GM23338 (cell line): ENCODE results near the gene SLC41A3. TPM values are rescaled to one million over a fixed set of nuclear protein-coding genes. Genes with fewer than 3 reads are reported as not detected.

Source experiments
- ATAC-seq: fragments of 200-7000 bp; cut with Tn5 transposase; 3 replicates; pipeline ENCODE4 v1.9.1; 2020
- DNase-seq: peaks from one replicate; pipeline ENCODE4 v3.0.0-alpha.2; 2015; ENCODE audit warnings: low spot score
- H2AFZ ChIP-seq: fragments of 200-600 bp; sonication (generic); 2 replicates; pipeline ENCODE4 v1.8.0; 2016; ENCODE audit warnings: antibody characterized with exemption, mild to moderate bottlenecking, moderate library complexity
- H3F3A ChIP-seq: fragments of 200-600 bp; sonication (generic); replicated peaks from 2 replicates; pipeline ENCODE4 v1.8.0; 2017; ENCODE audit warnings: antibody characterized with exemption, mixed run types, low read depth
- H3K27ac ChIP-seq: fragments of 200-600 bp; sonication (generic); 2 replicates; pipeline ENCODE4 v1.6.1; 2016; ENCODE audit warnings: low read depth
- H3K27me3 ChIP-seq: fragments of 200-600 bp; sonication (generic); 2 replicates; pipeline ENCODE4 v1.8.0; 2016; ENCODE audit warnings: mild to moderate bottlenecking, mixed run types, moderate library complexity; ENCODE audit not compliant: insufficient read depth
- H3K36me3 ChIP-seq: fragments of 200-600 bp; sonication (generic); 2 replicates; pipeline ENCODE4 v1.8.0; 2016; ENCODE audit warnings: mild to moderate bottlenecking; ENCODE audit not compliant: insufficient read depth
- H3K4me1 ChIP-seq: fragments of 200-600 bp; sonication (generic); 2 replicates; pipeline ENCODE4 v1.8.0; 2016; ENCODE audit warnings: mild to moderate bottlenecking, moderate library complexity; ENCODE audit not compliant: insufficient read depth
- H3K4me2 ChIP-seq: fragments of 200-600 bp; sonication (generic); 2 replicates; pipeline ENCODE4 v1.7.1; 2017; ENCODE audit warnings: mixed run types
- H3K4me3 ChIP-seq: fragments of 200-600 bp; sonication (generic); 2 replicates; pipeline ENCODE4 v1.6.1; 2016; ENCODE audit warnings: mixed run types
- H3K79me2 ChIP-seq: fragments of 200-600 bp; sonication (generic); replicated peaks from 2 replicates; pipeline ENCODE4 v1.8.0; 2017; ENCODE audit warnings: mild to moderate bottlenecking; ENCODE audit not compliant: insufficient read depth
- H3K9me2 ChIP-seq: fragments of 200-600 bp; sonication (generic); 2 replicates; pipeline ENCODE4 v1.8.0; 2017; ENCODE audit not compliant: insufficient read depth
- H4K20me1 ChIP-seq: fragments of 200-600 bp; sonication (generic); replicated peaks from 2 replicates; pipeline ENCODE4 v1.8.0; 2017; ENCODE audit warnings: mild to moderate bottlenecking; ENCODE audit not compliant: insufficient read depth
- H3K27ac Mint-ChIP-seq: 2 replicates; pipeline ENCODE4 v1.8.0; 2020; ENCODE audit warnings: inconsistent platforms, mild to moderate bottlenecking, moderate library complexity, mixed read lengths
- H3K27me3 Mint-ChIP-seq: 3 replicates; pipeline ENCODE4 v1.8.0; 2022; ENCODE audit warnings: low read depth, mild to moderate bottlenecking, moderate library complexity, mixed read lengths, inconsistent platforms; ENCODE audit not compliant: insufficient read depth, poor library complexity
- H3K36me3 Mint-ChIP-seq: 3 replicates; pipeline ENCODE4 v1.8.0; 2021; ENCODE audit warnings: low read depth, mild to moderate bottlenecking, inconsistent platforms, moderate library complexity, mixed read lengths
- H3K4me1 Mint-ChIP-seq: 3 replicates; pipeline ENCODE4 v1.8.0; 2020; ENCODE audit warnings: mild to moderate bottlenecking, inconsistent platforms, mixed read lengths
- H3K4me3 Mint-ChIP-seq: 3 replicates; pipeline ENCODE4 v1.8.0; 2021; ENCODE audit warnings: moderate library complexity, mild to moderate bottlenecking, inconsistent platforms, mixed read lengths
- H3K9me3 Mint-ChIP-seq: 3 replicates; pipeline ENCODE4 v1.8.0; 2020; ENCODE audit warnings: moderate library complexity, mild to moderate bottlenecking, inconsistent platforms, mixed read lengths
- CREB1 ChIP-seq: fragments of 250-450 bp; sonication (Bioruptor Pico); IDR thresholded peaks from 2 replicates; pipeline ENCODE4 v1.5.0; 2020; ENCODE audit warnings: low read depth, mild to moderate bottlenecking, moderate library complexity
- EZH2 ChIP-seq: fragments of 200-600 bp; sonication (generic); IDR thresholded peaks from one replicate; pipeline ENCODE4 v1.8.0; 2017; ENCODE audit warnings: antibody characterized with exemption, mild to moderate bottlenecking, low read depth; ENCODE audit not compliant: unreplicated experiment
- EZH2phosphoT487 ChIP-seq: fragments of 200-600 bp; sonication (generic); IDR thresholded peaks from one replicate; pipeline ENCODE4 v1.8.1; 2018; ENCODE audit warnings: antibody characterized with exemption; ENCODE audit not compliant: unreplicated experiment
- JUNB ChIP-seq: IDR thresholded peaks from one replicate; pipeline ENCODE4 v1.6.1; 2016; ENCODE audit warnings: antibody characterized with exemption; ENCODE audit not compliant: unreplicated experiment
- NANOG ChIP-seq: IDR thresholded peaks from 2 replicates; pipeline ENCODE4 v1.6.1; 2016; ENCODE audit warnings: antibody characterized with exemption, borderline replicate concordance
- POLR2AphosphoS5 ChIP-seq: IDR thresholded peaks from 2 replicates; pipeline ENCODE4 v1.6.1; 2016; ENCODE audit warnings: antibody characterized with exemption, low read depth
- STAT1 ChIP-seq: IDR thresholded peaks from one replicate; pipeline ENCODE4 v1.6.1; 2016; ENCODE audit warnings: antibody characterized with exemption; ENCODE audit not compliant: unreplicated experiment
- ZNF114 ChIP-seq: fragments of 250-450 bp; sonication (Bioruptor Pico); IDR thresholded peaks from 2 replicates; pipeline ENCODE4 v1.5.0; 2020; ENCODE audit warnings: mild to moderate bottlenecking, moderate library complexity
- ZNF331 ChIP-seq: fragments of 250-450 bp; sonication (Bioruptor Pico); IDR thresholded peaks from 2 replicates; pipeline ENCODE4 v1.5.0; 2020; ENCODE audit warnings: low read depth, mild to moderate bottlenecking, moderate library complexity
- polyA plus RNA-seq: library from polyadenylated mRNA; unstranded; fragments of >200 nt; fragmentation: Nextera tagmentation; extraction: Ambion mirVana; gene quantifications from 2 replicates; pipeline ENCODE4 v1.2.1, GENCODE V29; 2016
- total RNA-seq: library from RNA; depleted of rRNA; stranded (reverse); fragments of >200 nt; shearing (Covaris generic); gene quantifications from 2 replicates; pipeline ENCODE4 v1.2.3, GENCODE V29; 2014
- TF ChIP-seq, protein P1 (sequence below), 2 experiments: fragments of 200-600 bp in 1 of 2; sonication (generic) in 1 of 2; conservative IDR thresholded peaks; 2 replicates each; pipeline versions ENCODE4 v1.5.1 to v1.6.1; 2016 to 2017; ENCODE audit warnings: antibody characterized with exemption in 2 of 2, low read depth in 2 of 2, mild to moderate bottlenecking in 2 of 2, moderate library complexity in 1 of 2
- TF ChIP-seq, protein P2 (sequence below): IDR thresholded peaks from one replicate; pipeline ENCODE4 v1.6.1; 2018; ENCODE audit warnings: antibody characterized with exemption; ENCODE audit not compliant: unreplicated experiment
- TF ChIP-seq, protein P3 (sequence below): fragments of 250-450 bp; sonication (Bioruptor Pico); IDR thresholded peaks from 2 replicates; pipeline ENCODE4 v1.5.0; 2020; ENCODE audit warnings: mild to moderate bottlenecking, moderate library complexity
- TF ChIP-seq, protein P4 (sequence below): IDR thresholded peaks from 2 replicates; pipeline ENCODE4 v1.6.1; 2016; ENCODE audit warnings: antibody characterized with exemption

Gene SLC41A3
- total and polyA plus RNA-seq, 2 experiments from 2014 or later, result 12.1 to 29.8 TPM

DNA sequence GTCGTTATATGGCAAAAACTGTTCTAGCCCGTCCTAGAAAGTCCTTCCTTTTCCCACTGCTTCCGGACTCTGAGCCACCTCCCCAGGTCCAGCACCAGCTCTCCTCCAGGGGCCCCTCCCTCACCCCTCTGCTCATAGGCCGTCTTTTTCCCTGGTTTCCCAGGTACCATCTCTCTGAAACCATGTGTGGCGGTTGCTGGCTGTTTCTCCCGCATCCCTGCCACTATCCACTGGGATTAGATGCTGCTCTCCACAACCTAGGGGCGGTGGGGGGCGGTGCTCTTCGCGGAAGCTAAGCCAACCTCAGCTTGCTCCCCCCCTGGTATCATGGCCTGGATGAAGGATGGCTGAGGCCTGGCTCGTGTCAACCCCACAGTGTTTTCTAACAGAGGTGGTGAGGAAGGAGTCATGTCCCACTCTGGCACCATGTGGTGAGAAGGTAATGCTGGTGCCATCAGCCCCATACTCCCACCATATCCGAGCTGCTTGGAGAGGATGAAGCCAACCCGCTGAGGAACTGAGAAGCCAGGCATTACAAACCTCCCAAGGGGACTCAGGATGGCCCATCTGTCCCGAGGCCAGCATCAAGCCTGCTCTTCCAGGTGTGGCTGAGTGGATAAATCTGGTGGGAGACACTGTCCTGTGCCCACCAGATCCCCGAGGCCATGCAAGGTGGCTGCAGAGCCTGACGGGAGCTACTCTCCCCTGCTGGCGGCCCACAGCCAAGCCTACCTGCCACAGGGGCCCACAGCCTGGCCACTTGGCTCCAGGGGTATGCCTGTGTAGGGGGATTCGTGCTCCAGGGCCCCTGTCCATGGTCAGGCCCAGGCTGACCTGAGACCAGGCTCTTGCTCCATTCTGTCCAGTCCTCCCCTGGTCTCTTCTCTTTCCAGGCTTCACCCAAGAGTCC, 27.9 kb upstream of the SLC41A3 start:
- Histone ChIP-seq H3F3A (no peaks in the 10 kb centered on the region), H2AFZ (no peak overlapping the region), H3K4me1 (no peaks in the 10 kb centered on the region), H3K4me3 (no peak overlapping the region), H3K36me3 (no peaks in the 10 kb centered on the region), H3K27me3 (no peaks in the 10 kb centered on the region), H3K9me2 (no peaks in the 10 kb centered on the region), H3K27ac (no peak overlapping the region), H3K79me2 (no peaks in the 10 kb centered on the region), H4K20me1 (no peaks in the 10 kb centered on the region), H3K4me2 (no peak overlapping the region)
- Mint-ChIP-seq H3K27ac (no peak overlapping the region), H3K9me3 (no peaks in the 10 kb centered on the region), H3K4me1 (no peaks in the 10 kb centered on the region), H3K36me3 (no peaks in the 10 kb centered on the region), H3K4me3 (no peak overlapping the region), H3K27me3 (peaks cover 3% of the 10 kb centered on the region)
- no peak for DNase-seq
- TF ChIP-seq STAT1 (no peak), ZNF331 (CRISPR knock-in tag) (no peak), CREB1 (no peak), NANOG (no peak), EZH2phosphoT487 (no peak), EZH2 (no peak), JUNB (no peak), POLR2AphosphoS5 (no peak), ZNF114 (CRISPR knock-in tag) (no peak)
- TF ChIP-seq, protein P1, sequence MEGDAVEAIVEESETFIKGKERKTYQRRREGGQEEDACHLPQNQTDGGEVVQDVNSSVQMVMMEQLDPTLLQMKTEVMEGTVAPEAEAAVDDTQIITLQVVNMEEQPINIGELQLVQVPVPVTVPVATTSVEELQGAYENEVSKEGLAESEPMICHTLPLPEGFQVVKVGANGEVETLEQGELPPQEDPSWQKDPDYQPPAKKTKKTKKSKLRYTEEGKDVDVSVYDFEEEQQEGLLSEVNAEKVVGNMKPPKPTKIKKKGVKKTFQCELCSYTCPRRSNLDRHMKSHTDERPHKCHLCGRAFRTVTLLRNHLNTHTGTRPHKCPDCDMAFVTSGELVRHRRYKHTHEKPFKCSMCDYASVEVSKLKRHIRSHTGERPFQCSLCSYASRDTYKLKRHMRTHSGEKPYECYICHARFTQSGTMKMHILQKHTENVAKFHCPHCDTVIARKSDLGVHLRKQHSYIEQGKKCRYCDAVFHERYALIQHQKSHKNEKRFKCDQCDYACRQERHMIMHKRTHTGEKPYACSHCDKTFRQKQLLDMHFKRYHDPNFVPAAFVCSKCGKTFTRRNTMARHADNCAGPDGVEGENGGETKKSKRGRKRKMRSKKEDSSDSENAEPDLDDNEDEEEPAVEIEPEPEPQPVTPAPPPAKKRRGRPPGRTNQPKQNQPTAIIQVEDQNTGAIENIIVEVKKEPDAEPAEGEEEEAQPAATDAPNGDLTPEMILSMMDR (conservative IDR thresholded peaks at IDR 0.05; ENCODE audit: low read depth in 2 of 2), result no peak
- TF ChIP-seq, protein P2, sequence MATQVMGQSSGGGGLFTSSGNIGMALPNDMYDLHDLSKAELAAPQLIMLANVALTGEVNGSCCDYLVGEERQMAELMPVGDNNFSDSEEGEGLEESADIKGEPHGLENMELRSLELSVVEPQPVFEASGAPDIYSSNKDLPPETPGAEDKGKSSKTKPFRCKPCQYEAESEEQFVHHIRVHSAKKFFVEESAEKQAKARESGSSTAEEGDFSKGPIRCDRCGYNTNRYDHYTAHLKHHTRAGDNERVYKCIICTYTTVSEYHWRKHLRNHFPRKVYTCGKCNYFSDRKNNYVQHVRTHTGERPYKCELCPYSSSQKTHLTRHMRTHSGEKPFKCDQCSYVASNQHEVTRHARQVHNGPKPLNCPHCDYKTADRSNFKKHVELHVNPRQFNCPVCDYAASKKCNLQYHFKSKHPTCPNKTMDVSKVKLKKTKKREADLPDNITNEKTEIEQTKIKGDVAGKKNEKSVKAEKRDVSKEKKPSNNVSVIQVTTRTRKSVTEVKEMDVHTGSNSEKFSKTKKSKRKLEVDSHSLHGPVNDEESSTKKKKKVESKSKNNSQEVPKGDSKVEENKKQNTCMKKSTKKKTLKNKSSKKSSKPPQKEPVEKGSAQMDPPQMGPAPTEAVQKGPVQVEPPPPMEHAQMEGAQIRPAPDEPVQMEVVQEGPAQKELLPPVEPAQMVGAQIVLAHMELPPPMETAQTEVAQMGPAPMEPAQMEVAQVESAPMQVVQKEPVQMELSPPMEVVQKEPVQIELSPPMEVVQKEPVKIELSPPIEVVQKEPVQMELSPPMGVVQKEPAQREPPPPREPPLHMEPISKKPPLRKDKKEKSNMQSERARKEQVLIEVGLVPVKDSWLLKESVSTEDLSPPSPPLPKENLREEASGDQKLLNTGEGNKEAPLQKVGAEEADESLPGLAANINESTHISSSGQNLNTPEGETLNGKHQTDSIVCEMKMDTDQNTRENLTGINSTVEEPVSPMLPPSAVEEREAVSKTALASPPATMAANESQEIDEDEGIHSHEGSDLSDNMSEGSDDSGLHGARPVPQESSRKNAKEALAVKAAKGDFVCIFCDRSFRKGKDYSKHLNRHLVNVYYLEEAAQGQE, result no peak
- TF ChIP-seq, protein P3, sequence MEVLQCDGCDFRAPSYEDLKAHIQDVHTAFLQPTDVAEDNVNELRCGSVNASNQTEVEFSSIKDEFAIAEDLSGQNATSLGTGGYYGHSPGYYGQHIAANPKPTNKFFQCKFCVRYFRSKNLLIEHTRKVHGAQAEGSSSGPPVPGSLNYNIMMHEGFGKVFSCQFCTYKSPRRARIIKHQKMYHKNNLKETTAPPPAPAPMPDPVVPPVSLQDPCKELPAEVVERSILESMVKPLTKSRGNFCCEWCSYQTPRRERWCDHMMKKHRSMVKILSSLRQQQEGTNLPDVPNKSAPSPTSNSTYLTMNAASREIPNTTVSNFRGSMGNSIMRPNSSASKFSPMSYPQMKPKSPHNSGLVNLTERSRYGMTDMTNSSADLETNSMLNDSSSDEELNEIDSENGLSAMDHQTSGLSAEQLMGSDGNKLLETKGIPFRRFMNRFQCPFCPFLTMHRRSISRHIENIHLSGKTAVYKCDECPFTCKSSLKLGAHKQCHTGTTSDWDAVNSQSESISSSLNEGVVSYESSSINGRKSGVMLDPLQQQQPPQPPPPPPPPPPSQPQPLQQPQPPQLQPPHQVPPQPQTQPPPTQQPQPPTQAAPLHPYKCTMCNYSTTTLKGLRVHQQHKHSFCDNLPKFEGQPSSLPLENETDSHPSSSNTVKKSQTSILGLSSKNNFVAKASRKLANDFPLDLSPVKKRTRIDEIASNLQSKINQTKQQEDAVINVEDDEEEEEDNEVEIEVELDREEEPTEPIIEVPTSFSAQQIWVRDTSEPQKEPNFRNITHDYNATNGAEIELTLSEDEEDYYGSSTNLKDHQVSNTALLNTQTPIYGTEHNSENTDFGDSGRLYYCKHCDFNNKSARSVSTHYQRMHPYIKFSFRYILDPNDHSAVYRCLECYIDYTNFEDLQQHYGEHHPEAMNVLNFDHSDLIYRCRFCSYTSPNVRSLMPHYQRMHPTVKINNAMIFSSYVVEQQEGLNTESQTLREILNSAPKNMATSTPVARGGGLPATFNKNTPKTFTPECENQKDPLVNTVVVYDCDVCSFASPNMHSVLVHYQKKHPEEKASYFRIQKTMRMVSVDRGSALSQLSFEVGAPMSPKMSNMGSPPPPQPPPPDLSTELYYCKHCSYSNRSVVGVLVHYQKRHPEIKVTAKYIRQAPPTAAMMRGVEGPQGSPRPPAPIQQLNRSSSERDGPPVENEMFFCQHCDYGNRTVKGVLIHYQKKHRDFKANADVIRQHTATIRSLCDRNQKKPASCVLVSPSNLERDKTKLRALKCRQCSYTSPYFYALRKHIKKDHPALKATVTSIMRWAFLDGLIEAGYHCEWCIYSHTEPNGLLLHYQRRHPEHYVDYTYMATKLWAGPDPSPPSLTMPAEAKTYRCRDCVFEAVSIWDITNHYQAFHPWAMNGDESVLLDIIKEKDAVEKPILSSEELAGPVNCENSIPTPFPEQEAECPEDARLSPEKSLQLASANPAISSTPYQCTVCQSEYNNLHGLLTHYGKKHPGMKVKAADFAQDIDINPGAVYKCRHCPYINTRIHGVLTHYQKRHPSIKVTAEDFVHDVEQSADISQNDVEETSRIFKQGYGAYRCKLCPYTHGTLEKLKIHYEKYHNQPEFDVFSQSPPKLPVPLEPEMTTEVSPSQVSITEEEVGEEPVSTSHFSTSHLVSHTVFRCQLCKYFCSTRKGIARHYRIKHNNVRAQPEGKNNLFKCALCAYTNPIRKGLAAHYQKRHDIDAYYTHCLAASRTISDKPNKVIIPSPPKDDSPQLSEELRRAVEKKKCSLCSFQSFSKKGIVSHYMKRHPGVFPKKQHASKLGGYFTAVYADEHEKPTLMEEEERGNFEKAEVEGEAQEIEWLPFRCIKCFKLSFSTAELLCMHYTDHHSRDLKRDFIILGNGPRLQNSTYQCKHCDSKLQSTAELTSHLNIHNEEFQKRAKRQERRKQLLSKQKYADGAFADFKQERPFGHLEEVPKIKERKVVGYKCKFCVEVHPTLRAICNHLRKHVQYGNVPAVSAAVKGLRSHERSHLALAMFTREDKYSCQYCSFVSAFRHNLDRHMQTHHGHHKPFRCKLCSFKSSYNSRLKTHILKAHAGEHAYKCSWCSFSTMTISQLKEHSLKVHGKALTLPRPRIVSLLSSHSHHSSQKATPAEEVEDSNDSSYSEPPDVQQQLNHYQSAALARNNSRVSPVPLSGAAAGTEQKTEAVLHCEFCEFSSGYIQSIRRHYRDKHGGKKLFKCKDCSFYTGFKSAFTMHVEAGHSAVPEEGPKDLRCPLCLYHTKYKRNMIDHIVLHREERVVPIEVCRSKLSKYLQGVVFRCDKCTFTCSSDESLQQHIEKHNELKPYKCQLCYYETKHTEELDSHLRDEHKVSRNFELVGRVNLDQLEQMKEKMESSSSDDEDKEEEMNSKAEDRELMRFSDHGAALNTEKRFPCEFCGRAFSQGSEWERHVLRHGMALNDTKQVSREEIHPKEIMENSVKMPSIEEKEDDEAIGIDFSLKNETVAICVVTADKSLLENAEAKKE (CRISPR knock-in tag), result no peak
- TF ChIP-seq, protein P4, sequence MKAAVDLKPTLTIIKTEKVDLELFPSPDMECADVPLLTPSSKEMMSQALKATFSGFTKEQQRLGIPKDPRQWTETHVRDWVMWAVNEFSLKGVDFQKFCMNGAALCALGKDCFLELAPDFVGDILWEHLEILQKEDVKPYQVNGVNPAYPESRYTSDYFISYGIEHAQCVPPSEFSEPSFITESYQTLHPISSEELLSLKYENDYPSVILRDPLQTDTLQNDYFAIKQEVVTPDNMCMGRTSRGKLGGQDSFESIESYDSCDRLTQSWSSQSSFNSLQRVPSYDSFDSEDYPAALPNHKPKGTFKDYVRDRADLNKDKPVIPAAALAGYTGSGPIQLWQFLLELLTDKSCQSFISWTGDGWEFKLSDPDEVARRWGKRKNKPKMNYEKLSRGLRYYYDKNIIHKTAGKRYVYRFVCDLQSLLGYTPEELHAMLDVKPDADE, result no peak
- ATAC-seq, result no peak
